HEK293 (cell line): ENCODE measurements around the gene BRD2.
A peak's percentile ranks its signal among the peaks of the same experiment; 100 is the strongest.

Experiments
- CTCF ChIA-PET: fragments of 350-600 bp; formaldehyde crosslinking; extraction: SDS; loops from one replicate; lab custom pipeline; 2021; ENCODE audit warnings: antibody characterized with exemption; lab: Yijun Ruan, JAX
- POLR2A ChIA-PET: fragments of 300-600 bp; formaldehyde crosslinking; extraction: SDS; loops from one replicate; lab custom pipeline; 2020; ENCODE audit warnings: antibody characterized with exemption, inconsistent platforms; lab: Yijun Ruan, JAX
- H3K27ac ChIP-seq: fragments of 200-500 bp; sonication (Bioruptor generic); 2 replicates; pipeline ENCODE4 v1.5.1; 2014; ENCODE audit warnings: low read depth, low read length, control low read depth, inconsistent platforms; ENCODE audit errors: extremely low read depth
- H3K36me3 ChIP-seq, 2 experiments: fragments of 200-500 bp in 1 of 2; sonication (Bioruptor generic) in 1 of 2; 1 replicate in 1 of 2; 2 replicates in 1 of 2; pipeline ENCODE4 v1.5.1; 2014 to 2017; ENCODE audit warnings: inconsistent platforms in 2 of 2, low read length in 2 of 2; ENCODE audit not compliant: control insufficient read depth in 2 of 2, insufficient read depth in 1 of 2
- H3K4me1 ChIP-seq: fragments of 200-500 bp; sonication (Bioruptor generic); 2 replicates; pipeline ENCODE4 v1.5.1; 2014; ENCODE audit warnings: mild to moderate bottlenecking, low read length, inconsistent platforms; ENCODE audit not compliant: control insufficient read depth, insufficient read depth
- H3K4me3 ChIP-seq: 2 replicates; pipeline ENCODE4 v1.5.1; 2011; ENCODE audit warnings: low read depth, mild to moderate bottlenecking, control low read depth, low read length, moderate library complexity
- H3K9me3 ChIP-seq: fragments of 200-500 bp; sonication (Bioruptor generic); 2 replicates; pipeline ENCODE4 v1.5.1; 2014; ENCODE audit warnings: low read depth, low read length, inconsistent platforms; ENCODE audit not compliant: control insufficient read depth, insufficient read depth
- AEBP2 ChIP-seq: fragments of 450-650 bp; formaldehyde crosslinking; IDR thresholded peaks from 2 replicates; pipeline ENCODE4 v1.5.1; 2016; ENCODE audit warnings: missing biosample characterization, missing genetic modification characterization, borderline replicate concordance
- ATF2 ChIP-seq: fragments of 450-650 bp; formaldehyde crosslinking; IDR thresholded peaks from 2 replicates; pipeline ENCODE4 v1.5.1; 2016; ENCODE audit warnings: missing biosample characterization, missing genetic modification characterization, low read depth
- BCL11A ChIP-seq: fragments of 450-650 bp; formaldehyde crosslinking; IDR thresholded peaks from 2 replicates; pipeline ENCODE4 v1.5.1; 2016; ENCODE audit warnings: low read depth, missing biosample characterization, missing genetic modification characterization
- EGR2 ChIP-seq: fragments of 450-650 bp; formaldehyde crosslinking; IDR thresholded peaks from 2 replicates; pipeline ENCODE4 v1.5.1; 2016; ENCODE audit warnings: low read depth, missing biosample characterization, missing genetic modification characterization
- GLI4 ChIP-seq: fragments of 450-650 bp; formaldehyde crosslinking; IDR thresholded peaks from 2 replicates; pipeline ENCODE4 v1.5.1; 2016; ENCODE audit warnings: missing biosample characterization, missing genetic modification characterization
- GLIS1 ChIP-seq: fragments of 450-650 bp; formaldehyde crosslinking; IDR thresholded peaks from 2 replicates; pipeline ENCODE4 v1.5.1; 2016; ENCODE audit warnings: missing biosample characterization, missing genetic modification characterization
- MZF1 ChIP-seq: fragments of 450-650 bp; formaldehyde crosslinking; IDR thresholded peaks from 2 replicates; pipeline ENCODE4 v1.5.1; 2017; ENCODE audit warnings: missing biosample characterization, missing genetic modification characterization, borderline replicate concordance
- PRDM6 ChIP-seq: fragments of 450-650 bp; formaldehyde crosslinking; IDR thresholded peaks from 2 replicates; pipeline ENCODE4 v1.5.1; 2017; ENCODE audit warnings: missing biosample characterization, missing genetic modification characterization
- RBAK ChIP-seq: fragments of 450-650 bp; formaldehyde crosslinking; IDR thresholded peaks from 2 replicates; pipeline ENCODE4 v1.5.1; 2016; ENCODE audit warnings: missing biosample characterization, missing genetic modification characterization
- SCRT2 ChIP-seq: fragments of 450-650 bp; formaldehyde crosslinking; IDR thresholded peaks from 2 replicates; pipeline ENCODE4 v1.5.1; 2016; ENCODE audit warnings: missing biosample characterization, missing genetic modification characterization
- TSHZ1 ChIP-seq: fragments of 450-650 bp; formaldehyde crosslinking; IDR thresholded peaks from 2 replicates; pipeline ENCODE4 v1.5.1; 2016; ENCODE audit warnings: missing biosample characterization, missing genetic modification characterization, borderline replicate concordance
- WT1 ChIP-seq: fragments of 450-650 bp; formaldehyde crosslinking; IDR thresholded peaks from 2 replicates; pipeline ENCODE4 v1.5.1; 2016; ENCODE audit warnings: missing biosample characterization, missing genetic modification characterization
- YY2 ChIP-seq: fragments of 450-650 bp; formaldehyde crosslinking; IDR thresholded peaks from 2 replicates; pipeline ENCODE4 v1.5.1; 2016; ENCODE audit warnings: missing biosample characterization, missing genetic modification characterization
- ZBTB7A ChIP-seq: fragments of 450-650 bp; formaldehyde crosslinking; IDR thresholded peaks from 2 replicates; pipeline ENCODE4 v1.5.1; 2016; ENCODE audit warnings: low read depth, missing biosample characterization, missing genetic modification characterization
- ZNF138 ChIP-seq: fragments of 450-650 bp; formaldehyde crosslinking; IDR thresholded peaks from 2 replicates; pipeline ENCODE4 v1.5.1; 2016; ENCODE audit warnings: missing biosample characterization, missing genetic modification characterization, borderline replicate concordance
- ZNF248 ChIP-seq: fragments of 450-650 bp; formaldehyde crosslinking; IDR thresholded peaks from 2 replicates; pipeline ENCODE4 v1.5.1; 2017; ENCODE audit warnings: missing biosample characterization, missing genetic modification characterization
- ZNF302 ChIP-seq: fragments of 450-650 bp; formaldehyde crosslinking; IDR thresholded peaks from 2 replicates; pipeline ENCODE4 v1.5.1; 2016; ENCODE audit warnings: missing biosample characterization, missing genetic modification characterization, low read depth
- ZNF311 ChIP-seq: fragments of 450-650 bp; formaldehyde crosslinking; IDR thresholded peaks from 2 replicates; pipeline ENCODE4 v1.5.1; 2017; ENCODE audit warnings: missing biosample characterization, missing genetic modification characterization, borderline replicate concordance
- ZNF433 ChIP-seq: fragments of 450-650 bp; formaldehyde crosslinking; IDR thresholded peaks from 2 replicates; pipeline ENCODE4 v1.5.1; 2016; ENCODE audit warnings: missing biosample characterization, missing genetic modification characterization, low read depth
- ZNF449 ChIP-seq: fragments of 450-650 bp; formaldehyde crosslinking; IDR thresholded peaks from 2 replicates; pipeline ENCODE4 v1.5.1; 2017; ENCODE audit warnings: missing biosample characterization, mild to moderate bottlenecking, missing genetic modification characterization, moderate library complexity
- ZNF610 ChIP-seq: fragments of 450-650 bp; formaldehyde crosslinking; IDR thresholded peaks from 2 replicates; pipeline ENCODE4 v1.5.1; 2016; ENCODE audit warnings: missing biosample characterization, missing genetic modification characterization, borderline replicate concordance
- ZNF747 ChIP-seq: fragments of 450-650 bp; formaldehyde crosslinking; IDR thresholded peaks from 2 replicates; pipeline ENCODE4 v1.5.1; 2016; ENCODE audit warnings: missing biosample characterization, missing genetic modification characterization

BRD2 gene

GRCh38 chr6:32982084-32982701 lies 13.8 kb downstream of the BRD2 start (continued):
- TF ChIP-seq MZF1 (tag by site-specific recombination), result peak; percentile 48; the same call in 1 of the 2 replicates
- peak; percentile 51; the same call in 1 of the 2 replicates for TF ChIP-seq TSHZ1 (tag by site-specific recombination)
- TF ChIP-seq ZNF138, result no peak
- TF ChIP-seq ZNF610 (tag by site-specific recombination), result no peak; the same call in 1 of the 2 replicates
- peak; percentile 67 for TF ChIP-seq BCL11A (tag by site-specific recombination)
- no peak for TF ChIP-seq YY2 (tag by site-specific recombination)
- no peak for TF ChIP-seq AEBP2 (tag by site-specific recombination)
- no peak for TF ChIP-seq ZNF248
- TF ChIP-seq WT1 (tag by site-specific recombination), result peak; percentile 78
- peak; percentile 73 for TF ChIP-seq SCRT2 (tag by site-specific recombination)

- ChIA-PET POLR2A (interaction anchor here (0.7 to 7.7 kb wide), 6 partner anchors 12 to 351 kb away, joined by 3 to 405 read pairs (median 10); partner anchors contain the start of genes BRD2, HLA-DMA and TAP2), CTCF (interaction anchor here (0.6 to 11.4 kb wide), 14 partner anchors 11 to 166 kb away, joined by 4 to 250 read pairs (median 38); partner anchors contain the start of genes BRD2, HLA-DMA and TAP2)
- peaks cover 34 to 38% of the 10 kb centered on the region in 2 experiments for H3K36me3 ChIP-seq
- peaks cover 10% of the 10 kb centered on the region for H3K4me1 ChIP-seq
- no peak overlapping the region for H3K4me3 ChIP-seq
- H3K9me3 ChIP-seq, result no peaks in the 10 kb centered on the region
- 0 out of 2 replicates have a peak overlapping the region, but pooled peaks have one; percentile 14 for H3K27ac ChIP-seq
- TF ChIP-seq EGR2 (no peak), BCL11A (tag by site-specific recombination) (no peak), GLI4 (tag by site-specific recombination) (no peak), ZNF433 (tag by site-specific recombination) (no peak), ATF2 (tag by site-specific recombination) (no peak), GLIS1 (tag by site-specific recombination) (no peak), ZNF747 (no peak), RBAK (tag by site-specific recombination) (no peak), ZNF449 (tag by site-specific recombination) (no peak), ZNF302 (tag by site-specific recombination) (no peak), ZNF311 (no peak), ZBTB7A (tag by site-specific recombination) (no peak), PRDM6 (tag by site-specific recombination) (peak; percentile 43; the same call in 1 of the 2 replicates)
Measured at GRCh38 chr6:32982702-32983492, 14.5 kb downstream of the BRD2 start.
